ENCODE results near the gene DCAF8.

The DCAF8 gene

DNA sequence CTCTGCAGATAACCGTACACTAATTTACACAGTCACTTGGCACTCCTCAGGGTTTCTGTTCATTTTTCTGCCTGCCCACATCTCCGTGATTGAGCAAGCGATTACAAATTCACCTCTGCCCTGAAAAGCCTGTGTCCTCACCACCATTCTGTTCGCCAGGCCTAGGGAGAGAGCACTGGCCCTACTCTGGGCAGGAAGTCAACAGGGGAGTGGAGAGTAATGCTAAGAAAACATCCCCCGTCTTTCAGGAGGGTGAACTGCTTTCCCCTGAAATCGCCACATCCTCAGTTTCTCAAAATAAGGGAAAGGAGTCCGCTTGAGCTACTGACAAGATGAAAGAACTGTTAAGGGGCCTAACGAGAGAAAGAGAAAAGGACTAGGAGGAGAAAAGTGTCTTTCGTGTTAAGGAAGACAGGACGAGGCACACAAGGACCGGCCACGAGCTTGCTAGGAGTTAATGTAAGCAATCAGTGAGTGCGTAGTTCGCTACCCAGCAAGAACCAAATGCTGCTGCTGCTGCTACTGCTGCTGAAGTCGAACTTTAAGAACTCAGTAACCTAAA, 22.0 kb upstream of the DCAF8 start:
- DNase-seq (ENCODE audit: low read depth): no peak
- TF ChIP-seq, protein P1, sequence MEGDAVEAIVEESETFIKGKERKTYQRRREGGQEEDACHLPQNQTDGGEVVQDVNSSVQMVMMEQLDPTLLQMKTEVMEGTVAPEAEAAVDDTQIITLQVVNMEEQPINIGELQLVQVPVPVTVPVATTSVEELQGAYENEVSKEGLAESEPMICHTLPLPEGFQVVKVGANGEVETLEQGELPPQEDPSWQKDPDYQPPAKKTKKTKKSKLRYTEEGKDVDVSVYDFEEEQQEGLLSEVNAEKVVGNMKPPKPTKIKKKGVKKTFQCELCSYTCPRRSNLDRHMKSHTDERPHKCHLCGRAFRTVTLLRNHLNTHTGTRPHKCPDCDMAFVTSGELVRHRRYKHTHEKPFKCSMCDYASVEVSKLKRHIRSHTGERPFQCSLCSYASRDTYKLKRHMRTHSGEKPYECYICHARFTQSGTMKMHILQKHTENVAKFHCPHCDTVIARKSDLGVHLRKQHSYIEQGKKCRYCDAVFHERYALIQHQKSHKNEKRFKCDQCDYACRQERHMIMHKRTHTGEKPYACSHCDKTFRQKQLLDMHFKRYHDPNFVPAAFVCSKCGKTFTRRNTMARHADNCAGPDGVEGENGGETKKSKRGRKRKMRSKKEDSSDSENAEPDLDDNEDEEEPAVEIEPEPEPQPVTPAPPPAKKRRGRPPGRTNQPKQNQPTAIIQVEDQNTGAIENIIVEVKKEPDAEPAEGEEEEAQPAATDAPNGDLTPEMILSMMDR (IDR thresholded peaks at IDR 0.05; ENCODE audit: low read depth, low read length, missing control alignments): no peak

DNA sequence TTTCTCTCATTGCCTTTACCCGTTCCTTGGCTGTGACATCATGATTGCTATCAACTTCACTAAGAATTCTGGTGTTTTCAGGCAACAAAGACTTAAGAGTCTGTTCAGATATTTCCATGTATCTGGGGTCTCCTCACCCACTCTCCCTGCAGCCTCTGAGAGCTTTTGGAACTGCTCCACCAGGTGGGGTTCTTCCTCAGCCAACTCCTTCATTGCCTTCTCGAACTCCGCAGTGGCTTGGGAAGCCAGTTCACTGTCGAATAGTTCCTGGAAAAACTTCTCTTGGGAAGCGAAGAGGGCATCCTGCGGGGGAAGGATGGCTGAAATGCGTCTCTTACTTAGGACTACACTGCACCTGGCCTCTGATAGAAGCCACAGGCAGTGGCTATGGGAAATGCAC, 20.5 kb upstream of the DCAF8 start:
- TF ChIP-seq, protein P1 (IDR thresholded peaks at IDR 0.05; ENCODE audit: low read depth, low read length, missing control alignments): no peak
- no peak for DNase-seq (ENCODE audit: low read depth)
- no peak overlapping the region for H3K4me3 ChIP-seq (ENCODE audit: low read depth, low read length)

More for the DNA sequence above, 22.0 kb upstream of the DCAF8 start:
- peak overlapping the region; percentile 75 for H3K4me3 ChIP-seq (ENCODE audit: low read depth, low read length)

DNA sequence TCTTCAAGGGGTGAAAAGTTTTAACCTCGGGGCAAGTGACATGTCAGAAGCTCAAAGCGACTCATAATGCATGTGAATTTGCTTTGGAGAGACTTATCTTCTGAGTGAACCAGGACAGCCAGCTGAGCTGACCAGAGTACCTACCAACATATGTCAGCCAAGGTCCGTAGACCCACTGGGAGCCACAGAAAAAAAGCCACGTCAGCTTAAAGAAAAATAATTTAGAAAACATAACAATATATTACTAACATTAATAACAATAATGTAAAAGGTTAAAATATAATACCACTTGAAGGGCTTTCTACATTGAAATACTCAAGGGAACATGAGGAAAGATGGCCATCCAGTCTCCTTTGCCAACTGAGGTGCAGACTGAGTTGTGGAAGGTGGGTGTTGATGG, 15.6 kb upstream of the DCAF8 start:
- no peak for DNase-seq (ENCODE audit: low read depth)
- no peak overlapping the region for H3K4me3 ChIP-seq (ENCODE audit: low read depth, low read length)
- TF ChIP-seq, protein P1 (IDR thresholded peaks at IDR 0.05; ENCODE audit: low read depth, low read length, missing control alignments): no peak

DNA sequence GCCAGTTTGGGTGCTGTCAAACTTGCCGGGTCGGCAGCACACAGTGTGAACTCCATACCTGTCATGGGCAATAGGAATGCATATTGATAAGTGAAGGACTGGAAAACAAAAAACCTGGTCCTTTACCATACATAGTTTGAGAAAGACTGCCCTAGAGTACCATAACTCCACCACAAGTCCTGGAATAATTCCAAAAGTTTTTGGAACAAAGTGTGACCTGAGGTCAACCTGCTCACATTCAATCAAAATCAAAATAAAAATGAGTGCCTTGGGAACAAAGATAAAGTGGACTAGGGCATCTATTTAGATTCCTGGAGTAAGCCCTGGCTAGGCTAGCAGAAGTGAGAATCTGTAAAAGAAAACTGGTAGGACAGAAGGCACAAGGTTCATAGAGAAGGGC, 15.0 kb upstream of the DCAF8 start:
- H3K4me3 ChIP-seq (ENCODE audit: low read depth, low read length): no peak overlapping the region
- no peak for DNase-seq (ENCODE audit: low read depth)
- TF ChIP-seq, protein P1 (IDR thresholded peaks at IDR 0.05; ENCODE audit: low read depth, low read length, missing control alignments): no peak

DNA sequence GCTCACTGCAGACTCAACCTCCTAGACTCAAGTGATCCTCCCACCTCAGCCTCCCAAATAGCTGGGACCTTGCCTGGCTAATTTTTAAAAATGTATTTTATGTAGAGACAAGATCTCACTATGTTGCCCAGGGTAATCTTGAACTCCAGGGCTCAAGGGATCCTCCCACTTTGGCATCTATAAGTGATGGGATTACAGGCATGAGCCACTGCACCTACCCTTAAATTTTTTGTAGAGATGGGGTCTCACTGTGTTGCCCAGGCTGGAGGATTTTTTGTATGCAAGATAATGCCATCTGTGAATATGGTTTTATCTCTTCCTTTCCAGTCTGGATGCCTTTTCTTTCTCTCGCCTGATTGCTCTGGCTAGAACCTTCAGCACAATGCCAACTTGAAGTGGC, 8.7 kb upstream of the DCAF8 start:
- H3K4me3 ChIP-seq (ENCODE audit: low read depth, low read length): no peak overlapping the region
- TF ChIP-seq, protein P1 (IDR thresholded peaks at IDR 0.05; ENCODE audit: low read depth, low read length, missing control alignments): no peak
- DNase-seq (ENCODE audit: low read depth): no peak

DNA sequence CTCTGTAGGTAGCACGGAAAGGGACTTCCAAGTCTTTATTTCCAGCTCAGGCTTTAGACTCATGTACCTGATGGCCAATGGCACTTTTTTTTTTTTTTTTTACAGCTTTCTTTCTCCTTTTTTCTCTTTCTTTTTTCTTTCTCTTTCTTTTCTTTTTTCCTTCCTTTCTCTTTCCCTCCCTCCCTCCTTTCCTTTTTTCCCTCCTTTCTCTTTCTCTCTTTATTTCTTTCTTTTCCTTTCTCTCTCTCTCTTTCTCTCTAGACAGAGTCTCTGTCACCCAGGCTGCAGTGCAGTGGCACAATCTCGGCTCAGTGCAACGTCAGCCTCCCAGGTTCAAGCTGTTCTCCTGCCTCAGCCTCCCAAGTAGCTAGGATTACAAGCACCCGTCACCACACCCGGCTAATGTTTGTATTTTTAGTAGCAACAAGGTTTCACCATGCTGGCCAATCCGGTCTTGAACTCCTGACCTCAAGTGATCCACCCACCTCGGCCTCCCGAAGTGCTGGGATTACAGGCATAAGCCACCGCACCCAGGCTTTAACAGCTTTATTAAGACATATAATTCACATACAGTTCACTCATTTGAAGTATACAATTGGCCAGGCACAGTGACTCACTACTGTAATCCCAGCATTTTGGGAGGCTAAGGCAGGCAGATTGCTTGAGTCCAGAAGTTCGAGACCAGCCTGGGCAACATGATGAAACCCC, 5.1 kb upstream of the DCAF8 start:
- TF ChIP-seq, protein P1 (IDR thresholded peaks at IDR 0.05; ENCODE audit: low read depth, low read length, missing control alignments): no peak
- no peak for DNase-seq (ENCODE audit: low read depth)
- no peak overlapping the region for H3K4me3 ChIP-seq (ENCODE audit: low read depth, low read length)

Data from GM12864 (cell line).